ENCODE measurements around the gene SH2D6. TPM values are rescaled to one million over a fixed set of nuclear protein-coding genes. Genes with fewer than 3 reads are reported as not detected.

Gene SH2D6
- total RNA-seq, 1 donor from 2014 or later: 0.64 TPM

GRCh38 chr2:85485815-85486214, 67.3 kb downstream of the SH2D6 start:
- Mint-ChIP-seq H3K4me3 (ENCODE audit: unreplicated experiment) (no peak overlapping the region), H3K27ac (ENCODE audit: unreplicated experiment) (peak overlapping the region; percentile 12), H3K9me3 (ENCODE audit: unreplicated experiment) (peaks cover 7% of the 10 kb centered on the region), H3K27me3 (ENCODE audit: unreplicated experiment) (peaks cover 6% of the 10 kb centered on the region), H3K4me1 (ENCODE audit: low read depth, unreplicated experiment) (no peaks in the 10 kb centered on the region), H3K36me3 (ENCODE audit: unreplicated experiment) (peaks cover 13% of the 10 kb centered on the region)
- TF ChIP-seq CTCF (IDR thresholded peaks at IDR 0.05; ENCODE audit: partially characterized antibody, unreplicated experiment): no peak
- DNase-seq: no peak

Other genes starting within 250 kb of the SH2D6 start
- gene TGOLN2, start 90.7 kb upstream of the SH2D6 start, total RNA-seq (ENCODE audit: unreplicated experiment): 47.1 TPM
- 39.4 TPM for gene RETSAT, start 64.2 kb upstream of the SH2D6 start, total RNA-seq (ENCODE audit: unreplicated experiment)
- gene ELMOD3, start 63.9 kb upstream of the SH2D6 start, total RNA-seq (ENCODE audit: unreplicated experiment): 18.0 TPM
- 15.5 TPM for gene CAPG, start 8.3 kb upstream of the SH2D6 start, total RNA-seq (ENCODE audit: unreplicated experiment)
- gene MAT2A, start 120.5 kb downstream of the SH2D6 start, total RNA-seq (ENCODE audit: unreplicated experiment): 302 TPM
- 49.6 TPM for gene GGCX, start 142.8 kb downstream of the SH2D6 start, total RNA-seq (ENCODE audit: unreplicated experiment)
- gene VAMP8, start 158.9 kb downstream of the SH2D6 start, total RNA-seq (ENCODE audit: unreplicated experiment): 0.78 TPM
- gene VAMP5, start 165.7 kb downstream of the SH2D6 start, total RNA-seq (ENCODE audit: unreplicated experiment): 1.4 TPM
- gene RNF181, start 177.0 kb downstream of the SH2D6 start, total RNA-seq (ENCODE audit: unreplicated experiment): 75.1 TPM
- 18.1 TPM for gene TMEM150A, start 184.0 kb downstream of the SH2D6 start, total RNA-seq (ENCODE audit: unreplicated experiment)
- 51.0 TPM for gene C2orf68, start 193.4 kb downstream of the SH2D6 start, total RNA-seq (ENCODE audit: unreplicated experiment)
- 55.0 TPM for gene USP39, start 197.5 kb downstream of the SH2D6 start, total RNA-seq (ENCODE audit: unreplicated experiment)
- not detected for gene SFTPB, start 249.5 kb downstream of the SH2D6 start, total RNA-seq (ENCODE audit: unreplicated experiment)

Data from glutamatergic neuron (in vitro differentiated cells).